ENCODE data around the gene SPOPL. TPM values are rescaled to one million over a fixed set of nuclear protein-coding genes. Genes with fewer than 3 reads are reported as not detected.

The SPOPL gene
- total RNA-seq, 1 experiment from 2014 or later, result 13.6 TPM

DNA sequence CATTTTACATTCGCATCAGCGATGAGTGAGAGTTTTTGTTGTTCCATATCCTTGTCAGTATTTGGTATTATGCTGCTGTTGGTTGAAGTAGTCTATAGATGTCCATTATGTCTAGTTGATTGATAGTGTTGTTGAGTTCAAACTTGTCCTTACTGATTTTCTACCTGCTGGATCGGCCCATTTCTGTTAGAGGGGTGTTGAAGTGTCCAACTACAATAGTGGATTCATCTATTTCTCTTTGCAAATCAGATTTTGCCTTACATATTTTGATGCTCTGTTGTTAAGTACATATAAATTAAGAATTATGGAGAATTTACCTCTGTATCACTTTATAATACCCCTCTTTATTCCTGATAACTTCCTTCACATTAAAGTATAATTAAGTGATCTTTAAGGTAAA is 8.7 kb downstream of the SPOPL start:
- Histone ChIP-seq H3K79me1 (ENCODE audit: insufficient read depth, low read depth, low read length, poor library complexity, severe bottlenecking) (peaks cover 2% of the 10 kb centered on the region), H3K4me1 (ENCODE audit: insufficient read depth, low read length) (peaks cover 3% of the 10 kb centered on the region; the same call in 1 of the 2 replicates), H4K5ac (ENCODE audit: insufficient read length, low read depth, low read length) (no peak overlapping the region), H3K56ac (ENCODE audit: insufficient read length, low read depth, low read length) (no peak overlapping the region), H4K20me1 (ENCODE audit: control insufficient read depth, insufficient read depth, insufficient read length) (no peaks in the 10 kb centered on the region), H3K27ac (ENCODE audit: insufficient read length, low read depth, low read length) (no peak overlapping the region), H3T11ph (ENCODE audit: low read length) (no peak overlapping the region), H4K91ac (ENCODE audit: insufficient read length, low read depth, low read length) (no peak overlapping the region), H3K23me2 (ENCODE audit: insufficient read length, low read depth, low read length, poor library complexity, severe bottlenecking) (no peaks in the 10 kb centered on the region), H3K18ac (ENCODE audit: insufficient read length, low read depth, low read length) (no peak overlapping the region), H3K79me2 (ENCODE audit: insufficient read depth, low read length) (peaks cover 20% of the 10 kb centered on the region; the same call in 1 of the 2 replicates), H3K27me3 (ENCODE audit: insufficient read depth, low read length) (no peaks in the 10 kb centered on the region), H2BK20ac (ENCODE audit: low read depth, low read length, poor library complexity, severe bottlenecking) (no peak overlapping the region), H2BK15ac (ENCODE audit: low read depth, low read length) (no peak overlapping the region), H2BK5ac (ENCODE audit: insufficient read length, low read length) (no peak overlapping the region), H4K8ac (replicated peaks; ENCODE audit: insufficient read length, low read depth, low read length) (no peak overlapping the region), H2BK120ac (ENCODE audit: low read depth, low read length, poor library complexity, severe bottlenecking) (no peak overlapping the region), H3K23ac (ENCODE audit: insufficient read length, low read depth, low read length) (no peak overlapping the region), H3K14ac (ENCODE audit: insufficient read depth, low read length) (no peak overlapping the region), H3K9ac (ENCODE audit: extremely low read depth, insufficient read length, low read length) (no peak overlapping the region), H2AFZ (ENCODE audit: low read length) (no peak overlapping the region), H2BK12ac (ENCODE audit: insufficient read length, low read depth, low read length) (no peak overlapping the region), H3K9me3 (ENCODE audit: control insufficient read depth, low read depth, low read length) (no peaks in the 10 kb centered on the region), H3K4me2 (ENCODE audit: insufficient read depth, insufficient read length, low read length) (no peak overlapping the region), H3K4ac (ENCODE audit: low read depth, low read length) (no peak overlapping the region), H2AK5ac (ENCODE audit: insufficient read length, low read length) (no peak overlapping the region)
- Mint-ChIP-seq H3K9me3 (no peaks in the 10 kb centered on the region; a peak in 1 of 5 replicates), H3K27ac (no peak overlapping the region), H3K4me3 (no peak overlapping the region), H3K36me3 (ENCODE audit: insufficient read depth in 1 of 3, low read depth in 3 of 3) (peaks cover 4 to 6% (median 5%) of the 10 kb centered on the region in 3 experiments; a peak in 6 of 7 replicates), H3K27me3 (ENCODE audit: low read depth) (no peaks in the 10 kb centered on the region), H3K4me1 (peaks cover 35 to 40% of the 10 kb centered on the region in 2 experiments)
- DNase-seq, result no peak
- WGBS (ENCODE audit: extremely low coverage, insufficient read length, low lambda C conversion rate), result no CpG with 5 or more reads among the region's 3 CpGs
- TF ChIP-seq CTCF (conservative IDR thresholded peaks at IDR 0.05), result no peak
